Activated CD8-positive, alpha-beta memory T cell treated with anti-CD3 and anti-CD28 coated beads, Interleukin-2, amount 10 ng/mL, durations not matched to agents 7 days and 5 days (primary cell): ENCODE measurements around the gene SKP1. TPM values are rescaled to one million over a fixed set of nuclear protein-coding genes. Genes with fewer than 3 reads are reported as not detected.

Source experiments
- ATAC-seq: fragments of 150-1000 bp; cut with Tn5 transposase; one replicate; pipeline ENCODE4 v1.10.0; 2021; ENCODE audit warnings: moderate library complexity
- CTCF ChIA-PET: fragments of 350-600 bp; sonication (Branson Sonifier 250); formaldehyde crosslinking; loops from one replicate; lab custom pipeline; 2021; ENCODE audit warnings: antibody characterized with exemption; lab: Charles Lee
- DNase-seq: peaks from one replicate; pipeline ENCODE4 v3.0.0-alpha.2; 2020
- H3K27ac Mint-ChIP-seq: one replicate; pipeline ENCODE4 v1.8.0; 2021; ENCODE audit warnings: mild to moderate bottlenecking, mixed read lengths
- H3K27me3 Mint-ChIP-seq: one replicate; pipeline ENCODE4 v1.8.0; 2021; ENCODE audit warnings: mixed read lengths
- H3K36me3 Mint-ChIP-seq: one replicate; pipeline ENCODE4 v1.8.0; 2021; ENCODE audit warnings: mild to moderate bottlenecking, mixed read lengths
- H3K4me1 Mint-ChIP-seq: one replicate; pipeline ENCODE4 v1.8.0; 2021; ENCODE audit warnings: mixed read lengths
- H3K4me3 Mint-ChIP-seq: one replicate; pipeline ENCODE4 v1.8.0; 2021; ENCODE audit warnings: mild to moderate bottlenecking, moderate library complexity, mixed read lengths
- H3K9me3 Mint-ChIP-seq: one replicate; pipeline ENCODE4 v1.8.0; 2022; ENCODE audit warnings: low read depth, mixed read lengths
- total RNA-seq, 2 experiments: library from RNA; stranded (reverse); gene quantifications; one replicate each; pipeline ENCODE4 v1.2.3, GENCODE V29; 2021

SKP1 gene
- total RNA-seq, 2 experiments from 2014 or later: 172 to 189 TPM

- peaks cover 68% of the 10 kb centered on the region for H3K27me3 Mint-ChIP-seq
Measured at GRCh38 chr5:134127988-134128647, 48.6 kb downstream of the SKP1 start.

GRCh38 chr5:134127376-134127861 is 49.3 kb downstream of the SKP1 start:
- Mint-ChIP-seq H3K36me3 (peaks cover 3% of the 10 kb centered on the region), H3K27ac (no peak overlapping the region), H3K27me3 (peaks cover 72% of the 10 kb centered on the region), H3K4me1 (peaks cover 53% of the 10 kb centered on the region), H3K4me3 (no peak overlapping the region), H3K9me3 (no peaks in the 10 kb centered on the region)
- ATAC-seq: no peak
- DNase-seq: no peak
- CTCF ChIA-PET: interaction anchor here (1.3 to 2.4 kb wide), 2 partner anchors 14 to 88 kb away, joined by 10 to 11 read pairs; no protein-coding TSS in a partner anchor

More at GRCh38 chr5:134127988-134128647, 48.6 kb downstream of the SKP1 start:
- Mint-ChIP-seq H3K4me3 (no peak overlapping the region), H3K27ac (no peak overlapping the region), H3K9me3 (no peaks in the 10 kb centered on the region), H3K36me3 (peaks cover 3% of the 10 kb centered on the region), H3K4me1 (peaks cover 54% of the 10 kb centered on the region)
- CTCF ChIA-PET: interaction anchor here (0.5 to 5.0 kb wide), 5 partner anchors 9 to 89 kb away, joined by 3 to 44 read pairs (median 10); no protein-coding TSS in a partner anchor
- ATAC-seq (no peak), DNase-seq (no peak)

GRCh38 chr5:134125039-134126015 is 51.4 kb downstream of the SKP1 start:
- Mint-ChIP-seq H3K36me3 (no peaks in the 10 kb centered on the region), H3K27me3 (peaks cover 72% of the 10 kb centered on the region), H3K9me3 (no peaks in the 10 kb centered on the region), H3K27ac (no peak overlapping the region), H3K4me3 (no peak overlapping the region), H3K4me1 (peaks cover 46% of the 10 kb centered on the region)
- no peak for DNase-seq
- CTCF ChIA-PET: interaction anchor here (0.9 to 2.6 kb wide), 8 partner anchors 12 to 164 kb away, joined by 3 to 10 read pairs (median 4); no protein-coding TSS in a partner anchor
- ATAC-seq: no peak

GRCh38 chr5:134124289-134125038 is 52.3 kb downstream of the SKP1 start:
- Mint-ChIP-seq H3K9me3 (no peaks in the 10 kb centered on the region), H3K27me3 (peaks cover 76% of the 10 kb centered on the region), H3K36me3 (no peaks in the 10 kb centered on the region), H3K4me3 (no peak overlapping the region), H3K4me1 (peaks cover 50% of the 10 kb centered on the region), H3K27ac (no peak overlapping the region)
- CTCF ChIA-PET: interaction anchor here (0.9 to 2.6 kb wide), 8 partner anchors 14 to 165 kb away, joined by 3 to 10 read pairs (median 4); no protein-coding TSS in a partner anchor
- ATAC-seq (no peak), DNase-seq (no peak)

GRCh38 chr5:134123360-134123759 is 53.4 kb downstream of the SKP1 start:
- Mint-ChIP-seq H3K9me3 (no peaks in the 10 kb centered on the region), H3K27ac (peak overlapping the region; percentile 11), H3K4me3 (no peak overlapping the region), H3K27me3 (peaks cover 75% of the 10 kb centered on the region), H3K4me1 (peaks cover 45% of the 10 kb centered on the region), H3K36me3 (no peaks in the 10 kb centered on the region)
- DNase-seq (no peak), ATAC-seq (no peak)
- CTCF ChIA-PET: interaction anchor here (1.2 to 2.2 kb wide), 2 partner anchors 21 to 84 kb away, joined by 4 to 10 read pairs; no protein-coding TSS in a partner anchor

- Mint-ChIP-seq H3K27me3 (peaks cover 75% of the 10 kb centered on the region), H3K27ac (no peak overlapping the region), H3K36me3 (no peaks in the 10 kb centered on the region), H3K4me1 (peaks cover 40% of the 10 kb centered on the region), H3K9me3 (no peaks in the 10 kb centered on the region), H3K4me3 (no peak overlapping the region)
- ATAC-seq (peak; percentile 52), DNase-seq (peak; percentile 59)
- CTCF ChIA-PET: interaction anchor here (0.9 to 2.1 kb wide), 4 partner anchors 8 to 83 kb away, joined by 3 to 6 read pairs (median 4); no protein-coding TSS in a partner anchor
Measured at GRCh38 chr5:134122530-134122929, 54.2 kb downstream of the SKP1 start.

GRCh38 chr5:134120386-134121138 is 56.2 kb downstream of the SKP1 start:
- H3K27ac Mint-ChIP-seq: no peak overlapping the region
- no peaks in the 10 kb centered on the region for H3K9me3 Mint-ChIP-seq
- ATAC-seq (no peak), DNase-seq (no peak)
- H3K27me3 Mint-ChIP-seq: peaks cover 76% of the 10 kb centered on the region
- H3K36me3 Mint-ChIP-seq: no peaks in the 10 kb centered on the region
- CTCF ChIA-PET: interaction anchor here (1.1 to 2.7 kb wide), 3 partner anchors 20 to 81 kb away, joined by 4 to 12 read pairs (median 5); no protein-coding TSS in a partner anchor
- H3K4me1 Mint-ChIP-seq: peaks cover 35% of the 10 kb centered on the region
- no peak overlapping the region for H3K4me3 Mint-ChIP-seq

GRCh38 chr5:134119720-134120119 is 57.0 kb downstream of the SKP1 start:
- no peak overlapping the region for H3K27ac Mint-ChIP-seq
- CTCF ChIA-PET: interaction anchor here (0.8 to 2.7 kb wide), 5 partner anchors 13 to 80 kb away, joined by 3 to 12 read pairs (median 4); no protein-coding TSS in a partner anchor

GRCh38 chr5:134118212-134118835 is 58.4 kb downstream of the SKP1 start:
- no peaks in the 10 kb centered on the region for H3K36me3 Mint-ChIP-seq
- H3K27ac Mint-ChIP-seq: no peak overlapping the region
- H3K4me3 Mint-ChIP-seq: no peak overlapping the region

More at GRCh38 chr5:134119720-134120119, 57.0 kb downstream of the SKP1 start:
- ATAC-seq (no peak), DNase-seq (no peak)
- H3K36me3 Mint-ChIP-seq: no peaks in the 10 kb centered on the region
- H3K27me3 Mint-ChIP-seq: peaks cover 73% of the 10 kb centered on the region
- peaks cover 32% of the 10 kb centered on the region for H3K4me1 Mint-ChIP-seq
- no peaks in the 10 kb centered on the region for H3K9me3 Mint-ChIP-seq
- H3K4me3 Mint-ChIP-seq: no peak overlapping the region

GRCh38 chr5:134116789-134117761 is 59.7 kb downstream of the SKP1 start:
- ATAC-seq (no peak), DNase-seq (no peak)
- peaks cover 35% of the 10 kb centered on the region for H3K4me1 Mint-ChIP-seq
- no peak overlapping the region for H3K4me3 Mint-ChIP-seq
- no peaks in the 10 kb centered on the region for H3K9me3 Mint-ChIP-seq
- H3K36me3 Mint-ChIP-seq: no peaks in the 10 kb centered on the region
- no peak overlapping the region for H3K27ac Mint-ChIP-seq
- peaks cover 80% of the 10 kb centered on the region for H3K27me3 Mint-ChIP-seq
- CTCF ChIA-PET: interaction anchor here (0.7 to 1.6 kb wide), 3 partner anchors 13 to 43 kb away, joined by 3 read pairs; no protein-coding TSS in a partner anchor

More at GRCh38 chr5:134118212-134118835, 58.4 kb downstream of the SKP1 start:
- Mint-ChIP-seq H3K9me3 (no peaks in the 10 kb centered on the region), H3K4me1 (peaks cover 37% of the 10 kb centered on the region), H3K27me3 (peaks cover 76% of the 10 kb centered on the region)
- ATAC-seq (no peak), DNase-seq (no peak)
- CTCF ChIA-PET: interaction anchor here (2.7 kb wide), 1 partner anchor 23 kb away, joined by 12 read pairs; no protein-coding TSS in a partner anchor
